ENCODE data around the gene ITPKB.
A peak's percentile ranks its signal among the peaks of the same experiment; 100 is the strongest.

ITPKB gene

DNA sequence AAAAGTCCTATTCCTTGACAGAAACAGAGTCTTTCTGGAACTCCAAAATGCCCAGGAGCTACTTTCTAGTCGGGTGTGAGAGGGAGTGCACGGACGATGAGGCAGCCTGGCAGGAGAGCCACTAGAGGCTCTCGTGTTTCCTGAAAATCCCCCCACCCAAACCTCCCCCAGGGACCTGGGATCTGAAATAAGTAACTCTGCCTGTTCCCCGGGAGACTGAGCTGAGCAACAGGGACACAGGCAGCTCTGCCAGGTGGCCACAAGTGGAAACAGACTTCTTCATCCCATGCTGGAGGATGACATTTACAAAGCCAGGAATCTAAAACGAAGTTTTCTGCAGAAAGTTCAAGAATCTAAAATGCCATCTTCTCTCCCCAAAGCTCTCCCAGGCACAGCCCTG is 77.1 kb downstream of the ITPKB start:
- DNase-seq: no peak

DNA sequence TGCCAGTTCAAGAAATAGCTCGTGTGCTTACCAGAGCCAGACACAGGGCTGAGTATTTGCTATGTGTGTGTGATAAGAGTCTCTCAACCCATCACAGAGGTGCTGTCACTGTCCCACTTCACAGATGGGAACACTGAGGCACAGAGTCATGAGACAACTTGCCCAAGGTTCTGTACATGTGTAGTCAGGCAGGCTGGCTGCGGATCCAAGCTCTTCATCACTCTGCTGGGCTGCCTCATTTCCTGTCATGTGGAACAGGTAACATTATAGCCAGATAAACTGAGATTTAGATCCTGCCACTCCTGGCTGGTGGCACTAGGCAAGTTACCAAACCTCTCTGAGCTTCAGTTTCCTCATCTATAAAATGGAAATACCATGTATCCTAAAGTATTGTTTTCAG is 77.8 kb downstream of the ITPKB start:
- DNase-seq: no peak

- DNase-seq: no peak
Measured at GRCh38 chr1:226660410-226661182, 78.5 kb downstream of the ITPKB start.

DNA sequence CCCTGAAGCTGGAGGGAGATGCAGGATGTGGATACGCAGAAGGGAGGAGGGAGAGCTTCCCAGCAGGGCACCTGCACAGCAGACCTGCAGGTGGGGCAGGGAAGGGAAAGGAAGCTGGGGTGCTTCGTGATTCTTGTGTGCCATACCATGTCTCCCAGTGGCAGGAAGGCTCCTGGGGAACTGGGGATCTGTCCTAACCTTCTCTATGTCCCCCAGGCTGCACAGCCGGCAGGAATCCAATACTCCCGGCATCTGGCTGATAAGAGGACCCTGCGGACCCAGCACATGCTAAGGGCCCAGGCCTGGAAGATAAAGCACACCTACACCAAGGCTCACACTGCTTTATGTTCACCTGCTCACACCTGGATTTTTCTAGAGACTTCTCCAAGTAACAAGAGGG is 79.4 kb downstream of the ITPKB start:
- DNase-seq: no peak

GRCh38 chr1:226659136-226659535 is 79.9 kb downstream of the ITPKB start:
- no peak for DNase-seq

DNA sequence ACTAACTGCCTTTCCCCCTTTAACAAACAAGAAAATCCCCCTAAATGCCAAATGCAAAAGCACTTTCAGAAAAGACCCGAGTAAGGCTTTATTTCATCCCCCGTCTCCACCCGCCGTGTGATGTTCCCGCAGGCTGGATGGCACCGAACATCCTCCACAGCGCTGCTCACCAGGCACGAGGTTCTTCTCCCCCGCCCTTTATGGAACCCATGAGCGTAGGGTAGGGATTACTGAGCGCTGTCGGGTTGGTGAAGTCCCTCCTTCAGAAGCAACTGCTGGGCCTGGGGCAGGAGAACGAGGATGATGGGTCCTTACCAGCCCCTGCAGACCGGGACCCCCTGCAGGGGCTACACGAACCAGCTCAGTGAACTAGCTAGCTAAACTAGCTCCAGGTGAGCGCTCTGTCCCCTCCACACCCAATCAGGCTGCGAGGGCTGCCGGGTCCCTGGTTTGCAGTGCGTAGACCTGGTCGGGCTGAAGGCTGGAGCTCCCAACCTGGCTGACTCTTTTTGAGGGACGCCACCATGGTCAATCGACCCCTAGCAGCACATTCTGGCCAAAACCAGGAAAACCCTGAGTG is 80.4 kb downstream of the ITPKB start:
- DNase-seq: no peak

DNA sequence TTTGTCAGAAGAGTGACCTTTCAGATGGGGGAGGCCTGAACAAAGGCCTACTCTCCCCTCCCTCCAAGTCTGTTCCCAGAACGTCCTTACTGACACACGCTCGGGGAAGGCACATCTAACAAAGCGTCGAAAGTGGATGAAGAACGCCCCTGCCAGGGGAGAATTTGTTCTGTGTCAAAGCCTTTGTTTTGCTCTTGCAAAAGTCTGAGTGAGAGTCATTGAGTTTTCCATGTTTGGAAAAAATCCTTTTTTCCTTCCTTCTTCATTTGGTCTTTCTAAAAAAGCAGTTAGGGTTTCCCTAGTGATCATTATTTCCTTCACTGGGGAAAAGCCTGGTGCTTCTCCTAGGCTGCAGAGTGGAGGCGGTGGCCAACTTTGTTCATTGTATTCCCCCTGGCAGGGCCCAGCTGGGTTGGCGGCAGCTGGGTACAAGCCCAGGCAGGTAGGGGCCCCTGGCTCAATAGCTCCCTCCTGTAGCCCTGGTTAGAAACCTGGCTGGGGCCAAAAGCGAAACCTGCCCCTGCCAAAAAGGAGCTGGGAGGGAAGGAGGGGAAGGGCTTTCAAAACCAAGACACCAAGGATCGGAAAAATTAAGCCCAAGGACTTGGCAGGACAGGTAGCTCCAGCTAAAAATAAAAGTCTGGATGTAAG is 81.1 kb downstream of the ITPKB start:
- peak; percentile 58 for DNase-seq

DNA sequence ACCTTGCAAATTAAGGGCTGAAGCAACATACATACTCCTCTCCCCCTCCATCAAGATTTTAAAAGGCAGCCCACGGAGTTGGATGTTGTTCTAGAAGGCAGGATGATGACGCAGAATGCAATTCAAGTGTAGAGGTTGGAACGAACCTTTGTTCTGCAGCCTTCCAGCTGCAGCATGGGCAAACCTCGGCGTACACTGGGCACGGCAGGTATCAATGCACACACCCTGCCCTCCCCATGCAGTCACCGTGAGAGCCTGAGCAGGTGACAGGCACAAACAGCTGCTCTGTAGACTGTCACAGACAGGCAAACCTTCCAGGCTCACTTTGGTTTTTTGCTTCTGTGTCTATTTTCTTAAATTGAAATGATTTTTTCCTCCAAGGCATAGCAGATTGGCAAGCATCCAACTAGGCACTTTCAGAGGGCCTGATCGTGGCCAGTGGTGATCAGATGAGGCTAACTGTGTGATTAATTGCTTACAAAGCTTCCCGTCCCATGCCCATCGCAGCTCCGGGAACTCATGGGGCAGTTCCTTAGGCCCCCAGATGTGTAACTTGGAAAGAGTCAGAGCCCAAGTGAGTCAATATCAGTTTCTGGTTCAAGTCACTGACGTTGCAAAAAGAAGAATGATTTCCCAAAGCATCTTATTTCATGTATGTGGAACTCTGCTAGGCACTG is 82.3 kb downstream of the ITPKB start:
- DNase-seq: no peak

DNA sequence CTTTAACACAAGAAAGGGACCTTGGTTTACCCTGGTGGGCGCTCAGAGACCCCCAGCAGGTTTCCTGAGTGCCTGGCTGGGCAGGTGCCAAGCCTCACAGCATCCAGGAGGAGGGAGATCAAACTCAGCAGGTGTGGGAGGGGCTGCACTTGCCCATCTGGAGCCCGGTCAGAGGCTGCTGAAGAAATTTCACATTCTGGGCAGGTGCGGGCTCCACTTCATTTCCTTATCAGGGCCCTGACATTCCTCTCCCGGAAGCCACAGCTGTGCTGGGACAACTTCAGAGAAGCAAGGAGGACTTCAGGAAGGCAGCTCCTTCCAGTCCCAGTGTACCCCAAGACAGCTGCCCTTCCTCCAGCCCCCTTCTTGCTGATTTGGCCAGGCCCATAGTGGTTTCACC is 82.9 kb downstream of the ITPKB start:
- DNase-seq: no peak

- DNase-seq: no peak
Measured at GRCh38 chr1:226655251-226656163, 83.6 kb downstream of the ITPKB start.

- no peak for DNase-seq
Measured at GRCh38 chr1:226654668-226655055, 84.4 kb downstream of the ITPKB start.

- DNase-seq: peak; percentile 52
Measured at GRCh38 chr1:226654046-226654667, 84.9 kb downstream of the ITPKB start.

GRCh38 chr1:226653311-226653921 is 85.7 kb downstream of the ITPKB start:
- DNase-seq: no peak

GRCh38 chr1:226652613-226653012 is 86.5 kb downstream of the ITPKB start:
- no peak for DNase-seq

DNA sequence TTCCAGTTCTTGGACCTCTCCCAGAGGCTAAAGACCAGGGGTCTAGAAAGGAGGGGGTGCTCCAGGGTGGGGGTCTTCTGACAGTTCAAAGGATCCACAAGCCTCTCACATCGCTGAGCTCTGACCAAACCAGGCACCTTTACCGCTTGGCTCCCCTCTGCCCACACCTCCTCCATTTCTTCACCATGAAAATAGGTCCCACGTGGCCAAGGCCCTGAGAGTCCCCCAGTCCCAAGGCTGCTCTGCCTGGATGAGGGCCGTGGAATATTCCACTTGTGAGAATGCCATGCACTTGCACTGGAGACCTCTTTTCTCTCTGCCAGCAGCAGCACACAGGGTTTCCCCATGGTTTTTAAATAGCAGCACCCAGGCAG is 87.4 kb downstream of the ITPKB start:
- no peak for DNase-seq

DNA sequence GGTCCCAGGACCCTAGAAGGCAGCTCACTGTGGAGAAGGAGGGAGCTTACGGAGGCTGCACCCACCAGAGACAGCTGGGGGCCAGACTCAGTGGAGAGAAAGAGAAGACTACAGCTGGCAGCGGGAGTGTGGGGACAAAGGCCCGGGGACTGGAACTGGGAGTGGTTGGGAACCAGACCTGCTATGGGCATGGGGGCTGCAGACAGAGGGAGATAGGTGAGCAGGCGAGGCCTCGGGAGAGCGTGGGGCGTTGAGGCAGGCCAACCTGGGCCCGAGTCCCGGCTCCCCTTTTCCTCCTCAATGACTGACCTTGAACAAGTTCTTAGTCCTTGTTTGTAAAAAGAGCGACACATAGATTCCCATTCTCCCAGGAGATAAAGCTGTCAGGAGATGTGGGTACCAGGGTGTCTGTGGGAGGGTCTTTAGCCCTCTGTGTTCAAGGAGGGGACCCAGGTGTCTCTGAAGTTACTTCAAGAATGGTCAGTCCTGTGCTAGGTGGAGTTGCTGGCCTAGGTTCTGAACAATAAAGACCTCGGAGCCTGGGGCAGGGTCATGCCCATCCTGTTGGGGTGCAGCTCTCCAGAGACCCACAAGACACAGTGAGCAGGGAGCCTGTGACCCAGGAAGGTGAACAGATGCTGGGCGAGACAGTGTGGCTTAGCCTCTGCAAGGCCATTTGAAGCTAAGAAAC is 87.9 kb downstream of the ITPKB start:
- no peak for DNase-seq

- no peak for DNase-seq
Measured at GRCh38 chr1:226650236-226650841, 88.7 kb downstream of the ITPKB start.

- peak; percentile 60 for DNase-seq
Measured at GRCh38 chr1:226649780-226650179, 89.3 kb downstream of the ITPKB start.

- no peak for DNase-seq
Measured at GRCh38 chr1:226649244-226649643, 89.8 kb downstream of the ITPKB start.

DNA sequence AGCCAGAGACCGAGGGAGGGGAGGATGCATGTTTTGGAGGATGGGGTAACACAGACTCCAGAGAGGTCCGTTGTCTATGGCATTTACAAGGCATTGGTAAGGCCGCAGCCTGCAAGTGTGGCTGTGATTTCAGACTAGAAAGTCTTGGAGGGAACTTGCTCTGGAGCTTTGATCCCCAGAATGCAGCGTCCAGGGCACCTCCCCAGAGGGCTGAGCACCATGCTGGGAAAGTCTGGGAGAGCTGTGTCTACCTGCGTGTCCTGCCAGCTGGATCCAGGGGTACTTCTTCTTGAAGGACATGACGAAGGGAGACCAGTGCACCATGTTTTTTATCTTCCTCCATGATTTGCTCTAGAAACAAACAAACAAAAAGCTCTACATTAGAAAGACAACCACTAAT is 90.7 kb downstream of the ITPKB start:
- no peak for DNase-seq

DNA sequence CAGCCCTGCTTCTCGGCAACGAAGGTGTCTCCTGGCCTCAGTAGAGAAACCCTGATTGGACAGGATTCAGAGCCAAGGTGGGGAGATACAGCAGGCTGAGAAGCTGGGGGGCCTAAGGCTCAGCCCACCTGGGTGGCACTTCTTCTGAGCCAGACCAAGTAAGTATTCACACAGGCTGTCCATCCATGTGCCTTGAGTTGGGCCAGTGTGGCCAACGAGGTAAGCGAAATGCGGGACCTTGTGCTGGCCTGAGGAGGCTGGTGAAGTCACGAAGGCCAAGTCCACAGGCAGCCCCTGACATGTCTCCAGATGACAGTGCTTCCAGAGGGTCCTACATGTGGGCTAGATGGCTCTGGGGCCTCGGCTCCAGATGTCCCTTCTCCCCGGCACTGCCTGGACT is 91.4 kb downstream of the ITPKB start:
- no peak for DNase-seq

All from NCI-H1694 (cell line).